Endothelial cell of umbilical vein (primary cell): ENCODE data around the gene FAM221A. TPM values are rescaled to one million over a fixed set of nuclear protein-coding genes. Genes with fewer than 3 reads are reported as not detected.
"Not testable (repeated sequence)": the region's sequence is repeated elsewhere in the genome, so short reads cannot be mapped to it uniquely, and the experiment has no call there.

Source experiments
- BruUV-seq: library from RNA; stranded (reverse); fragments of 400-500 nt; replicated peaks from 2 replicates; lab custom pipeline; 2021; lab: Mats Ljungman, UMichigan
- CTCF ChIA-PET: fragments of 300-600, 350-600 bp; sonication (Branson Sonifier 250); formaldehyde crosslinking; loops from one replicate; lab custom pipeline; 2021; ENCODE audit warnings: antibody characterized with exemption, inconsistent platforms; lab: Charles Lee
- POLR2A ChIA-PET: fragments of 300-600, 350-600 bp; sonication (Branson Sonifier 250); formaldehyde crosslinking; loops from one replicate; lab custom pipeline; 2021; ENCODE audit warnings: antibody characterized with exemption, inconsistent platforms; lab: Charles Lee
- DNase-seq: peaks from one replicate; pipeline ENCODE4 v3.0.0-alpha.2; 2011; ENCODE audit warnings: low read depth, low spot score
- FAIRE-seq: peaks from 2 replicates; lab custom pipeline; 2011; peaks lifted over from hg19 to GRCh38; lab: Jason Lieb, UNC
- H2AFZ ChIP-seq: 2 replicates; pipeline ENCODE4 v1.6.0; 2012; ENCODE audit warnings: low read depth, low read length, control low read depth, inconsistent platforms
- H3K27ac ChIP-seq: 2 replicates; pipeline ENCODE4 v1.5.1; 2011; ENCODE audit warnings: low read depth, mild to moderate bottlenecking, control low read depth, low read length, moderate library complexity; ENCODE audit not compliant: insufficient read depth
- H3K27me3 ChIP-seq, 2 experiments: 2 replicates each; pipeline versions ENCODE4 v1.6.0 to v1.6.1; 2011; ENCODE audit warnings: low read length in 2 of 2, mixed read lengths in 1 of 2; ENCODE audit not compliant: control insufficient read depth in 2 of 2, insufficient read depth in 2 of 2
- H3K36me3 ChIP-seq, 2 experiments: 2 replicates in 1 of 2; 3 replicates in 1 of 2; pipeline ENCODE4 v1.5.1; 2011; ENCODE audit warnings: low read length in 2 of 2, mild to moderate bottlenecking in 1 of 2, moderate library complexity in 1 of 2; ENCODE audit not compliant: control insufficient read depth in 2 of 2, insufficient read depth in 2 of 2; ENCODE audit errors: extremely low read depth in 1 of 2
- H3K4me1 ChIP-seq: 3 replicates; pipeline ENCODE4 v1.5.1; 2011; ENCODE audit warnings: mild to moderate bottlenecking, low read length; ENCODE audit not compliant: control insufficient read depth, insufficient read depth; ENCODE audit errors: extremely low read depth
- H3K4me2 ChIP-seq: 2 replicates; pipeline ENCODE4 v1.6.1; 2011; ENCODE audit warnings: low read length, control low read depth, mixed read lengths; ENCODE audit not compliant: insufficient read depth
- H3K4me3 ChIP-seq, 3 experiments: fragments of 200-600 bp in 1 of 3; sonication (generic), shearing (Covaris generic) in 1 of 3; replicated peaks in 1 of 3; 2 replicates each; pipeline ENCODE4 v1.5.1; 2011 to 2016; ENCODE audit warnings: control low read depth in 3 of 3, low read length in 3 of 3, mild to moderate bottlenecking in 2 of 3, inconsistent platforms in 1 of 3, low read depth in 1 of 3, moderate library complexity in 1 of 3; ENCODE audit not compliant: insufficient read depth in 1 of 3
- H3K79me2 ChIP-seq: 2 replicates; pipeline ENCODE4 v1.6.0; 2012; ENCODE audit warnings: low read length, inconsistent platforms; ENCODE audit not compliant: control insufficient read depth, insufficient read depth
- H3K9ac ChIP-seq: replicated peaks from 2 replicates; pipeline ENCODE3; 2011; ENCODE audit warnings: low read length, control low read depth; ENCODE audit not compliant: insufficient read depth; ENCODE audit errors: extremely low read depth
- H3K9me1 ChIP-seq: replicated peaks from 3 replicates; pipeline ENCODE4 v1.6.0; 2011; ENCODE audit warnings: mild to moderate bottlenecking, low read length; ENCODE audit not compliant: control insufficient read depth, insufficient read depth; ENCODE audit errors: extremely low read depth
- H3K9me3 ChIP-seq: replicated peaks from 2 replicates; pipeline ENCODE4 v1.5.1; 2012; ENCODE audit warnings: low read length, inconsistent platforms; ENCODE audit not compliant: control insufficient read depth, insufficient read depth
- H4K20me1 ChIP-seq: replicated peaks from 2 replicates; pipeline ENCODE3; 2011; ENCODE audit warnings: mild to moderate bottlenecking, low read length; ENCODE audit not compliant: control insufficient read depth, insufficient read depth; ENCODE audit errors: extremely low read depth
- EZH2 ChIP-seq: IDR thresholded peaks from 2 replicates; pipeline ENCODE4 v1.6.1; 2012; ENCODE audit warnings: borderline replicate concordance, low read depth, mild to moderate bottlenecking, moderate library complexity, low read length, inconsistent platforms; ENCODE audit not compliant: severe bottlenecking
- FOS ChIP-seq: IDR thresholded peaks from 2 replicates; pipeline ENCODE4 v1.6.1; 2011; ENCODE audit warnings: mild to moderate bottlenecking, low read length, moderate library complexity, borderline replicate concordance; ENCODE audit not compliant: insufficient read depth
- GATA2 ChIP-seq: IDR thresholded peaks from 2 replicates; pipeline ENCODE4 v1.7.0; 2011; ENCODE audit warnings: low read depth, mild to moderate bottlenecking, moderate library complexity, mixed read lengths, low read length; ENCODE audit not compliant: insufficient read length, insufficient read depth
- JUN ChIP-seq: IDR thresholded peaks from 2 replicates; pipeline ENCODE4 v1.6.1; 2011; ENCODE audit warnings: borderline replicate concordance, low read depth; ENCODE audit not compliant: insufficient read length, insufficient read depth
- MYC ChIP-seq: IDR thresholded peaks from one replicate; pipeline ENCODE4 v1.6.1; 2011; ENCODE audit warnings: mild to moderate bottlenecking, low read depth, low read length
- POLR2A ChIP-seq: IDR thresholded peaks from 2 replicates; pipeline ENCODE4 v1.6.1; 2012; ENCODE audit warnings: low read depth, mild to moderate bottlenecking, control low read depth, low read length
- POLR2AphosphoS5 ChIP-seq: IDR thresholded peaks from 2 replicates; pipeline ENCODE4 v1.6.1; 2012; ENCODE audit warnings: low read depth, mild to moderate bottlenecking, control low read depth, low read length, moderate library complexity; ENCODE audit not compliant: insufficient read depth
- dilution Hi-C: fragments of 300-500 bp; cut with MboI; formaldehyde crosslinking; loops from one replicate; pipeline ENCODE4 v1.15.0; 2019; ENCODE audit warnings: low sequenced_read_pairs; ENCODE audit not compliant: extremely low pct_ligation_motif_present
- intact Hi-C: fragments of 100-400 bp; cut with micrococcal nuclease; formaldehyde crosslinking; loops from one replicate; pipeline ENCODE4 v1.10.0; 2022
- polyA plus RNA-seq, 4 experiments: library from polyadenylated mRNA; depleted of rRNA in 3 of 4; stranded (reverse) in 3 of 4; unstranded in 1 of 4; fragments of >200 nt; gene quantifications; 2 replicates each; pipeline versions ENCODE4 v1.2.1 to v1.2.3, GENCODE V29; 2011 to 2012; ENCODE audit warnings: missing spikeins in 1 of 4
- total RNA-seq: library from RNA; stranded (reverse); gene quantifications from 2 replicates; pipeline ENCODE4 v1.2.3, GENCODE V29; 2021
- TF ChIP-seq, protein P1 (sequence below), 2 donors: IDR thresholded peaks; 1 replicate in 1 of 2; 2 replicates in 1 of 2; pipeline ENCODE4 v1.5.1; 2011; ENCODE audit warnings: low read length in 2 of 2, mild to moderate bottlenecking in 2 of 2, moderate library complexity in 2 of 2, control low read depth in 1 of 2, inconsistent platforms in 1 of 2, low read depth in 1 of 2; ENCODE audit not compliant: insufficient read depth in 1 of 2; ENCODE audit errors: extremely low read depth in 1 of 2
- TF ChIP-seq, protein P2 (sequence below): IDR thresholded peaks from 2 replicates; pipeline ENCODE4 v1.6.1; 2011; ENCODE audit not compliant: insufficient read depth, insufficient read length

Gene FAM221A
- total and polyA plus RNA-seq, 2 donors (not counting 3 experiments of a cell fraction or from before 2014, with no cell fraction given): 8.1 to 9.4 TPM

DNA sequence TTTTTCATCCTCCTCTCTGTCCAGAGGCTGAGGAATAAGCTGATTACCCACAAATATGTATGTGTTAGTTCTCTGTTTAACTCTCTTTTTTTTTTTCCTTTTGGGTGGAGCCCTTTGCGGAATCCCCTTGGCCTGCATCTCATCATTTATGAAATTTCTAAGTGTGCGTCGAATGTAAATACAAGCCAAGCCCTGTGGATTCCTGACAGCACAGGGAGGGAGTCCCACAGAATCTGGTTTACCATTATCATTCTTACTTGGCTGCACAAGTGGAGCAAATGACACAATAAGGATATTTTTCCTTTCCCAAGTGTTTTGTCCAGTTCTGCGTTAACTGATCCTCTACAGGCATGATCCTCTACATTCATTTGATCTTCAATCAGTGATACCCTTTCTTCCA lies 41.5 kb downstream of the FAM221A start:
- H3K27ac ChIP-seq: no peak overlapping the region
- no TSS peak for BruUV-seq
- dilution Hi-C loops (no loop called here), intact Hi-C loops (no loop called here)
- POLR2A ChIA-PET: no interaction called here
- no peaks in the 10 kb centered on the region for H3K4me1 ChIP-seq
- no peaks in the 10 kb centered on the region for H3K9me1 ChIP-seq
- H3K36me3 ChIP-seq: no peaks in the 10 kb centered on the region
- H3K79me2 ChIP-seq: no peaks in the 10 kb centered on the region
- H2AFZ ChIP-seq: no peak overlapping the region
- H3K9me3 ChIP-seq: no peaks in the 10 kb centered on the region
- TF ChIP-seq EZH2: no peak
- TF ChIP-seq MYC: no peak
- TF ChIP-seq, protein P1, sequence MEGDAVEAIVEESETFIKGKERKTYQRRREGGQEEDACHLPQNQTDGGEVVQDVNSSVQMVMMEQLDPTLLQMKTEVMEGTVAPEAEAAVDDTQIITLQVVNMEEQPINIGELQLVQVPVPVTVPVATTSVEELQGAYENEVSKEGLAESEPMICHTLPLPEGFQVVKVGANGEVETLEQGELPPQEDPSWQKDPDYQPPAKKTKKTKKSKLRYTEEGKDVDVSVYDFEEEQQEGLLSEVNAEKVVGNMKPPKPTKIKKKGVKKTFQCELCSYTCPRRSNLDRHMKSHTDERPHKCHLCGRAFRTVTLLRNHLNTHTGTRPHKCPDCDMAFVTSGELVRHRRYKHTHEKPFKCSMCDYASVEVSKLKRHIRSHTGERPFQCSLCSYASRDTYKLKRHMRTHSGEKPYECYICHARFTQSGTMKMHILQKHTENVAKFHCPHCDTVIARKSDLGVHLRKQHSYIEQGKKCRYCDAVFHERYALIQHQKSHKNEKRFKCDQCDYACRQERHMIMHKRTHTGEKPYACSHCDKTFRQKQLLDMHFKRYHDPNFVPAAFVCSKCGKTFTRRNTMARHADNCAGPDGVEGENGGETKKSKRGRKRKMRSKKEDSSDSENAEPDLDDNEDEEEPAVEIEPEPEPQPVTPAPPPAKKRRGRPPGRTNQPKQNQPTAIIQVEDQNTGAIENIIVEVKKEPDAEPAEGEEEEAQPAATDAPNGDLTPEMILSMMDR (IDR thresholded peaks at IDR 0.05; ENCODE audit: extremely low read depth in 1 of 2, insufficient read depth in 1 of 2, low read depth in 1 of 2, low read length in 2 of 2): no peak
- no peak for TF ChIP-seq GATA2
- no peak for TF ChIP-seq POLR2A
- no peak for TF ChIP-seq POLR2AphosphoS5
- TF ChIP-seq JUN: no peak
- TF ChIP-seq FOS: no peak
- TF ChIP-seq, protein P2, sequence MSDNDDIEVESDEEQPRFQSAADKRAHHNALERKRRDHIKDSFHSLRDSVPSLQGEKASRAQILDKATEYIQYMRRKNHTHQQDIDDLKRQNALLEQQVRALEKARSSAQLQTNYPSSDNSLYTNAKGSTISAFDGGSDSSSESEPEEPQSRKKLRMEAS: no peak
- CTCF ChIA-PET: interaction anchor here (0.6 kb wide), 1 partner anchor 1356 kb away, joined by 3 read pairs; no protein-coding TSS in a partner anchor
- no peak overlapping the region for H3K4me3 ChIP-seq
- DNase-seq: no peak
- no peak overlapping the region for H3K9ac ChIP-seq
- H3K4me2 ChIP-seq: no peak overlapping the region
- no peak for FAIRE-seq
- H3K27me3 ChIP-seq: no peaks in the 10 kb centered on the region
- no peaks in the 10 kb centered on the region for H4K20me1 ChIP-seq

DNA sequence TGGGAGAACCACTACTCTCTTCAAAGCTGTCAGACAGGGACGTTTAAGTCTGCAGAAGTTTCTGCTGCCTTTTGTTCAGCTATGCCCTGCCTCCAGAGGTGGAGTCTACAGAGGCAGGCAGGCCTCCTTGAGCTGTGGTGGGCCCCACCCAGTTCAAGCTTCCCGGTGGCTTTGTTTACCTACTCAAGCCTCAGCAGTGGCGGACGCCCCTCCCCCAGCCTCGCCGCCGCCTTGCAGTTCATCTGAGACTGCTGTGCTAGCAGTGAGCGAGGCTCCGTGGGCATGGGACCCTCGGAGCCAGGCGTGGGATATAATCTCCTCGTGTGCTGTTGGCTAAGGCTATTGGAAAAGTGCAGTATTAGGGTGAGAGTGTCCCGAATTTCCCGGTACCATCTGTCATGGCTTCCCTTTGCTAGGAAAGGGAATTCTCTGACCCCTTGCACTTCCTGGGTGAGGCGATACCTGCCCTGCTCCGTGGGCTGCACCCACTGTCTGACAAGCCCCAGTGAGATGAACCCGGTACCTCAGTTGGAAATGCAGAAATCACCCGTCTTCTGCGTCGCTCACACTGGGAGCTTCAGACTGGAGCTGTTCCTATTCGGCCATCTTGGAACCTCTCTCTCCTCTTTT lies 42.7 kb downstream of the FAM221A start:
- H3K9me1 ChIP-seq, POLR2A ChIA-PET, H3K9me3 ChIP-seq, H3K4me1 ChIP-seq, H3K27me3 ChIP-seq, FAIRE-seq, dilution Hi-C loops, H3K9ac ChIP-seq, intact Hi-C loops, H3K36me3 ChIP-seq, H4K20me1 ChIP-seq, BruUV-seq, H3K4me3 ChIP-seq, H3K79me2 ChIP-seq, H2AFZ ChIP-seq, H3K4me2 ChIP-seq, DNase-seq, H3K27ac ChIP-seq: not testable (repeated sequence)
- CTCF ChIA-PET: interaction anchor here (1.0 kb wide), 1 partner anchor 11 kb away, joined by 4 read pairs; no protein-coding TSS in a partner anchor
